Right renal cortex interstitium (tissue), 3 donors: ENCODE data around the gene TTYH3. TPM values are rescaled to one million over a fixed set of nuclear protein-coding genes. Genes with fewer than 3 reads are reported as not detected.
A peak's percentile ranks its signal among the peaks of the same experiment; 100 is the strongest.

Source experiments
- DNase-seq, 3 donors: peaks; one replicate each; pipeline ENCODE4 v3.0.0-alpha.2; 2013; ENCODE audit warnings: low read depth in 3 of 3, low spot score in 2 of 3
- polyA plus RNA-seq, 3 donors: library from polyadenylated mRNA; unstranded; fragments of 120-200 nt; gene quantifications; one replicate each; pipeline ENCODE4 v1.2.1, GENCODE V29; 2013; ENCODE audit not compliant: insufficient read length in 3 of 3

The TTYH3 gene
- polyA plus RNA-seq, 3 donors = 65.8 to 75.9 (median 68.7) TPM

GRCh38 chr7:2633538-2634266, 1.9 kb downstream of the TTYH3 start:
- DNase-seq = no peak

- no peak for DNase-seq
Measured at GRCh38 chr7:2634267-2635145, 2.7 kb downstream of the TTYH3 start.

GRCh38 chr7:2635148-2635668, 3.4 kb downstream of the TTYH3 start:
- DNase-seq = no peak

GRCh38 chr7:2635810-2636701, 4.3 kb downstream of the TTYH3 start:
- no peak for DNase-seq

GRCh38 chr7:2637066-2637471, 5.3 kb downstream of the TTYH3 start:
- DNase-seq = no peak

GRCh38 chr7:2637505-2638223, 5.9 kb downstream of the TTYH3 start:
- DNase-seq = no peak

GRCh38 chr7:2638224-2638991, 6.6 kb downstream of the TTYH3 start:
- DNase-seq = no peak

- DNase-seq = no peak
Measured at GRCh38 chr7:2639181-2639681, 7.4 kb downstream of the TTYH3 start.

- DNase-seq = no peak
Measured at GRCh38 chr7:2639695-2640481, 8.1 kb downstream of the TTYH3 start.

GRCh38 chr7:2640482-2640830, 8.7 kb downstream of the TTYH3 start:
- no peak for DNase-seq

- DNase-seq = no peak
Measured at GRCh38 chr7:2640846-2641316, 9.1 kb downstream of the TTYH3 start.

- DNase-seq = peak in 2 of 3 donors; percentile 83 to 87
Measured at GRCh38 chr7:2641406-2642393, 9.9 kb downstream of the TTYH3 start.

- DNase-seq = no peak
Measured at GRCh38 chr7:2643386-2644219, 11.8 kb downstream of the TTYH3 start.

- no peak for DNase-seq
Measured at GRCh38 chr7:2644220-2644561, 12.4 kb downstream of the TTYH3 start.

- no peak for DNase-seq
Measured at GRCh38 chr7:2644562-2645273, 12.9 kb downstream of the TTYH3 start.
